NAMALWA (cell line): Measurements from ENCODE around the gene HNRNPDL.
A peak's percentile ranks its signal among the peaks of the same experiment; 100 is the strongest.
"Not testable (repeated sequence)": the region's sequence is repeated elsewhere in the genome, so short reads cannot be mapped to it uniquely, and the experiment has no call there.

ENCODE experiments used
- DNase-seq: peaks from one replicate; pipeline ENCODE4 v3.0.0-alpha.2; 2015; ENCODE audit warnings: low spot score

Gene HNRNPDL

DNA sequence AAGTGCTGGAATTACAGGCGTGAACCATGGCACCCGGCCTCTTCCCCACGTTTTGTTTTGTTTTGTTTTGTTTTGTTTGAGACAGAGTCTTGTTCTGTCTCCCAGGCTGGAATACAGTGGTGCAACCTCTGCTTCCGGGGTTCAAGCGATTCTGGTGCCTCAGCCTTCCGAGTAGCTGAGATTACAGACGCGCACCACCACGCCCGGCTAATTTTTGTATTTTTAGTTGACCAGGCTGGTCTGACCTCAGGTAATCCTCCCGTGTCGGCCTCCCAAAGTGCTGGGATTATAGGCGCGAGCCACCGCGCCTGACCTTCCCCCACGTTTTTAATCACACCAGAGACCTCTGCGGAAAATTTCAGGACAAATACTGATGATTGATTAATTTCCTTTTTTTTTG lies 2.3 kb upstream of the HNRNPDL start:
- no peak for DNase-seq

DNA sequence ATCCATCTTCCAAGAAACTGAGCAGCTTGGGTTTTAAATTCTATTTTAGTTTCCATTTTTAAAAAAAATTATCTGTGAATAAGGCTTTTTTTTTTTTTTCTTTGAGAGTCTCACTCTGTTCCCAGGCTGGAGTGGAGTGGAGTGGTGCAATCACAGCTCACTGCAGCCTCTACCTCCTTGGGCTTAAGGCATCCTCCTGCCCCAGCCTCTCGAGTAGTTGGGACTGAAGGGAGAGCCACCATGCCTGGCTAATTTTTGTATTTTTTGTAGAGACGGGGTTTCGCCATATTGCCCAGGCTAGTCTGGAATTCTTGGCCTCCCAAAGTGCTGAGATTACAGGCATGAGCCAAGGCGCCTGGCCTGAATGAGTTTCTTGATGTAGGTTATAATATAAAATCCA lies 1.6 kb upstream of the HNRNPDL start:
- DNase-seq = no peak

DNA sequence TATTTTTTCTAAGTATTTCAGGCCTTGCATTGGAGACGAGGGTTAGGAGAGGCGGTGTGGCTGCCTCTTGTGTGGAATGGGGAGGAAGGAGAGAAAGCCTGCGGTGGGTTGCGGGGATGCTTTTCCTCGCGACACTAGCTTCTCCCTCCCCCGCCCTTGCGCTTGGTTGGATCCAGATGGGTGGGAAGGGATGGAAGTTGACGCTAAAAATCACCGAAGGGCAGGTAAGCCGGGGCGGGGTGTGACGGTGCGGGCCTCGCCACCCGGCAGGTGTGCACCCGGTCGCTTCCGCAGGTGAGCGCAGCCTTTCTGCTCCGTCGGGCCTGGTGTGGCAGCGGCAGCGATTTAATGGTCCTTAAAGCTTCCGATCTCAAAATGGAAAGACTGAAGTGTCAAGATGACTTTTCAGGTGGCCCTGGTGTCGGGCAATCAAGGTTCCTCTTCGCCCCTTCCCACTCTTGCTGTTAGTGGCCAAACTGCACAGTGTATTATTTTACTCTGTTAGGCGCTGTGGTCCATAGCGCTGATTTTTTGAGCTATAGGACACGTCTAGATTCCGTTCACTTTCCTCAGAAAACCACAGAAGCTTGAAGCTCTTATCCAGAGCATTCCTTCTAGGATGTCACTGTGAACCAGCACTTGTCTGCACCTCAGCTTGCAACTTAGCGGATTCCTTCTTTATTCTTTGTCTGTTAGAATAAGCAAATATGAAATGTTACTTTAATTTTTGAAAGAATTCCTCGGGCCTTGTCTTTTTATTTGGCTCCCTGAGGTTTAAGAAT lies 893 bp upstream of the HNRNPDL start:
- peak; percentile 53 for DNase-seq

DNA sequence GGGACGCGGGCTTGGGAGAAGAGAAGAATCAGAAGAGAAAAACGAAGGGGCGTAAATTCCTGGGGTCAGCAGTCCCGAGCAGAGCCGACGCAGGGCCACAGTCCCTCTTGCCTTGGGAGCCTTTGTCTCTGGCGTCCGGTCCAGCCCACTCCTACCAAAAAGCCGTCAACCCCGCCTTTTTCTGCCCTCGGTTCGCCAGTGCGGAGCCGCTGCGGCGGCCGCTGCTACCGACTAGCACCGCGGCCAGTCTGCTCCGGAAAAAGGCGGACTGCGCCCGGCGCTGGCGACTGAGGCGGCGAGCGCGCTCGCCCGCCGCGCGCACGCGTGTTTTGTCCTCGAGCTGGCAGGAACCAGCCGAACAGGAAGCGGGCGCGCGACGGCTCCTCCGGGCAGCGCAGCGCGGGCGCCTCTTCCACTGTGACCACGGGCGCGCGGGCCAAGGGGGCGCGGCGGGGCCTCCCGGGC lies 502 bp downstream of the HNRNPDL start:
- peak; percentile 75 for DNase-seq

DNA sequence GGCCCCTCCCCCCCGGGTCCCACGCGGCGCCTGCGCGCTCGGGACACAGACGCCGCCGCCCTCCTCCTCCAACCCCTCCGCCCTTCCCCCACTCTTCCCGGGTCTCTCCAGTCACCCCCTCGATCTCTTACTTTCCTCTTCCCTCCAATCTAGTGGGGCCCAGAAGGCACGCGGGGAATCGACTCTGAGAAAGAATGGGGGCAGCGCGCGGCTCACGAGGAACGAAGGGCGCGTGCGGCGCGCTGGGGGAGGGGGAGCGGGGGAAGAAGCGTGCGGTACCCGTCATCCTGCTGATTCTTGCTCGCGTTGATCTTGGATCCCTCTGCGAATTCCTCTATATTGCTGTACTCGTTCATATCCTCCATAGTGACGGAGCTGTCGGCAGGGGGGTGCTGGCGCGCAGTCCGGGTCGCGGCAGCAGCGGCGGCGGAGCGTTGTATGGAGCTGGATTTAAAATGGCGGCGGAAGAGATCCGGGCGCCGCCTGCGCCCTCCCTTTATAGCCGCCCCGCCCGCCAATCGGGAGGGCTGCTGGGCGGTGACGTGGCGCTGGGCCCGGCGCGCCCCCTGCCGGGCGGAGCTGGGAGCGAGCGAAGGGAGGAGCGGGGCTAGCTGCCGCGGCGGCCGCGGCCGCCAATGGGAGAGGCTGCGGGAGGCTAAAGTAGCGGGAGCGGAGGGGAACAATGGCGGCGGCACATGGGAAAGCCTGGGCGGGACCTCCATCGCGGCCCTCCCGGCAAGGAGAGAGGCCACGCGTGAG lies 1.1 kb downstream of the HNRNPDL start:
- peak; percentile 94 for DNase-seq

DNA sequence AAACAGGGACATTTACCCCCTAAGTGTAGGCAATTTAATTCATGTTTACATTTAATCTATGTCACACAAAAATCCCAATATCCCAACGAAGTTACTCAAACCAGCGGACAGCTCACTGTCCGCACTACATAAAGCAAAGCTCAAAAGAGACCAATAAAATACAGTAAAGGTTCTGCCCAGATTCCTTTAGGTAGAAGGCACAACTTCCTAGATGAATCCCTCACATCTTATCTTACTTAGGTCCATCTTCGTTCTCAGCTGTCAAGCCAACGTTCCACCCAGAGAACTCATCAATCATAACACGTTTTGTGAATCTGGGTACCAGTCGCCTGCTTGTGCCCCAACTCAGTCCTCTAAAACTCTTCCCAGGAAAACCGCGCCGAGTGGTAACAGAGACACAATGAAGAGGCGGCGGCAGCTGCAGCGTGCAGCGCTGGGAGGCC lies 1.7 kb downstream of the HNRNPDL start:
- peak; percentile 65 for DNase-seq

DNA sequence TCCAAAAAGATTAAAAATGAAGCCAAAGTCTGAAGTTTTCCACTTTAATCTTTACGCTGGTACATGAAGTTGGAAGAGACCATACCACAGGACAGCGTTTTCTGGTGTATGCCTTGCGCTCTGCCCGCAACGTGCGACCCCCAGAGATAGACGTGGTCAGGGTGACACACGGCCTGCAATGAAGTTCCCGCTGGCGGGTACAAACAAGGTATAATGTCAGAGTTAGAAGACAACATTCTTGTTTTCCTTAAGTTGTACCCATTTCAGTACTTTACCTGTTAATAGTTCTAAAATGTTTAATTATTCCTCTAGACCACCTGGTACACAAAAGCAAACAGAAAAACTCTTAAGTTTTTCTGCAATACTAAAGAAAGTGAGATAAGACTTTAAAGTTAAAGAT lies 4.8 kb downstream of the HNRNPDL start:
- no peak for DNase-seq

DNA sequence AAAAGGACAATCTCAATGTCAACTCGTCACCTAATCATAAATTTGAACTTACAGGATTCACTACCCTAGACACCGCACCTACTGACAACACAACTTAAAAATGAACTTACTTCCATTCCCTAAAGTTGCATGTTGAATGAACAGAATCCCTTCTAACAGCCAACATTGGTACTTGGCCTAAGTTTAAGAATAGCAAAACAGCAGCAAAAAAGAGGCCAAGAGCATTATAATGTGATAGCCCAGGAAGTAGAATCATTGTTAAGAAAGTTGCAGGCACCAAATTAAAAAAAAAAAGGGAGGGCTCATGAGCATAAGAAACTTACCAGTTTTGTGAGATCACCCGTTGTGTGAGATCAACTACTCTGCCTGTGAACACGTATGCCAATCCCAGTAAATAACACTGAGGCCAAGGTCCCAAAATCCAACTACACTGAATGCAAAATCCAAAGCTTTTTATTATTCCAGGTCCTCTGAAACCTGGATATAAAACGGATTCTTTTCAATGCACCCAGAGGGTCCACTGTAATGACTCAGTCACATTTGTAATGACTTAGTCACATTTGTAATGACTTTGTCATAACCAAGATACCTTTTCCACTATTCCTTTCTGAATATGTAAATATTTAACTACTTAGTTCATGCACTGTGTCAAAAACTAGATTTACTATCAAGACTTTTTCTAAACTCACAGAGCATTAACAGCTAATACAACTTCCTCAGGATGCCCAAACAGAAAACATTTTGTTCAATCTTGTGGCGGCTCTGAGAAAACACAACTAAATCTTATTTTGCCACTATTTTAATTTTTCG lies 6.8 kb downstream of the HNRNPDL start:
- peak; percentile 63 for DNase-seq

DNA sequence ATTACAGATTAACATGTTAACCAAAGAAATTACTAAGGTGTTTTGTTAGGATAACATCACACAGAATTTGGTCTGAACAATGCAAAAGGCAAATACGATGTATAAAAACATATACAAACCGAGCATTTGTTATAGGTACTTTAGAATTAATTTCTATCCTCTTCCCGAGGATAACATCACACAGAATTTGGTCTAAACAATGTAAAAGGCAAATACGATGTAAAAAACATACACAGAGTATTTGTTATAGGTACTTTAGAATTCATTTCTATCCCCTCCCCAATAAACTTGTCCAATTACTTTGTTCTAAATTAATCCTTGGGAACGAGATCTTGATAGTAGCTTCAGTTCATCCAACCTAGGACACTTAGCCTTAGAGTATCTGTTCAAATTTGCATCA lies 7.6 kb downstream of the HNRNPDL start:
- peak; percentile 55 for DNase-seq

DNA sequence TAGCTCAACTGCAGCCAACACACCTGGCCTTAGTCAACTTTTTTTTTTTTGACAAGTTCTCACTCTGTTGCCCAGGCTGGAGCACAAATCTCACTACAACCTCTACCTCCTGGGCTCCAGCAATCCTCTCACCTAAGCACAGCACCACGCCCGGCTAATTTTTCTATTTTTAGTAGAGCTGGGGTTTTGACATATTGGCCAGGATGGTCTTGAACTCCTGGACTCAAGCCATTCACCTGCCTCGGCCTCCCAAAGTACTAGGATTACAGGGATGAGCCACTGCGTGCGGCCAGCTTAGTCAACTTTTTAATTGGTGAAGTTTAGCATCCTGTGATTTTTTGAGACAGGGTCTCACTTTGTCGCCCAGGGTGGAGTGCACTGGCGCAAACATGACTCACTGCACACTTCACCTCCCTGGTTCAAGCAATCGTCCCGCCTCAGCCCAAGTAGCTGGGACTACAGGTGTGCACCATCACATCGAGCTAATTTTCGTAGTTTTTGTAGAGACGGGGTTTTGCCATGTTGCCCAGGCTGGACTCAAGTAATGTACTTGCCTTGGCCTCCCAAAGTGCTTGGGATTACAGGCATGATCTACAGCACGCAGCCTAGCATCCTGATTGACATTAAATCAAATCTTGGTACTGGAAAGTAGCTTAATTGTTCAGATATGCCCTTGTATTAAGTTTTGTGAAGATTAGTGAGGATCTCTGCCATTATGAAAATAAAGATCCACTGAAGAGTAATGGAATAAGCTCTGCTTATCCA lies 8.3 kb downstream of the HNRNPDL start:
- peak; percentile 68 for DNase-seq

DNA sequence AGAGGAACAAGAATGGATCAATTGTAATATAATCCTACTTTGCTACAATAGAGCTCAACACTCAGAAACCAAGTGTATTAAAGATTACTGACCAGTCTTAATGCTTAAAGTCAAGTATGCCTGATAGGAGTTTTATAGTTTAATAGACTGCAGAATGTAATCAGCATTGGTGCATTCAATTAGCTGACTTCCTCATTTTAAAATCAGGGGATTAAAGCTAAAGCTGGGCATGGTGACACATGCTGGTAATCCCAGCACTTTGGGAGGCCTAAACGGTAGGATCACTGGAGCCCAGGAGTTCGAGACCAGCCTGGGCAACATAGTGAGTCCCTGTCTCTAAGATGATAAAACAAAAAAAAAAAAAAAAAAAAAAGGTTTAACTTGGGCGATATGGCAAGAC lies 10.8 kb downstream of the HNRNPDL start:
- no peak for DNase-seq

DNA sequence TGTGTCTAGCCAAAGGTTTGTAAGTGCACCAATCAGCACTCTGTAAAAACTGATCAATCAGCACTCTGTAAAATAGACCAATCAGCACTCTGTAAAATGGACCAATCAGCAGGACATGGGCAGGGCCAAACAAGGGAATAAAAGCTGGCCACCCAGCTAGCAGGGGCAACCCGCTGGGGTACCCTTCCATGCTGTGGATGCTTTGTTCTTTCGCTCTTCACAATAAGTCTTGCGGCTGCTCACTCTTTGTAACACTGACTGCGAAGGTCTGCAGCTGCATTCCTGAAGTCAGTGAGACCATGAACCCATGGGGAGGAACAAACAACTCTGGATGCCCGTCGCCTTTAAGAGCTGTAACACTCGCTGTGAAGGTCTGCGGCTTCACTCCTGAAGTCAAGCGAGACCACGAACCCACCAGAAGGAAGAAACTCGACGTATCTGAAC lies 14.3 kb downstream of the HNRNPDL start:
- no peak for DNase-seq

DNA sequence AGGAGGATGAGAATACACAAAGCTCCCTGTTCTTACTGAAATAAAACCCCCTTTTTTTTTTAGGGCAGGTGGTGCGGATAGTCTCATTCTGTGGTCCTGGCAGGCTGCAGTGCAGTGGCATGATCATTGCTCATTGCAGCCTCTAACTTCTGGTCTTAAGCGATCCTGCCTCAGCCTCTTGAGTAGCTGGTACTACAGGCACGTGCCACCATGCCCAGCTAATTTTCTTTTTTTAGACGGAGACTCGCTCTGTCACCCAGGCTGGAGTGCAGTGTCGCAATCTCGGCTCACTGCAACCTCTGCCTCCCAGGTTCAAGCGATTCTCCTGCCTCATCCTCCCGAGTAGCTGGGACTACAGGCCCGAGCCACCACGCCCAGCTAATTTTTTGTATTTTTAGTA lies 15.2 kb downstream of the HNRNPDL start:
- not testable (repeated sequence) for DNase-seq

DNA sequence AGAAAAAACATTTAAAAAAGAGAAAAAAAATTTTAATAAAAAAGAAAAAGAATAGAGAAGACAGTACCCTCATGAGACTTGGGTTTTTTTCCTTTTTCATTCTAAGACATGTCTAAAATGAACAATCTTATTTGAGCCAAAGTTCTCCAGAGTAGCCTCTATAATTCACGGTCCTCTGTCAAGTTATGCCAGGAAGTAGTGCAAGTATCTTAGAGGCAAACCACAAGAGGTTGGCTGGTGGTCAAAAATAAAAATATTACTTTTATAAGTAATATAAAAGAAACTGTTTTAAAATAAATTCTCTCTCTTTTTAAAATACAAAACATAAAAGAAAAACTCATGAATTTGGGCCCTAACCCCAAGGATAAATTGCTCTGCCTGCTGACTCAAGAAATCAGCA lies 26.5 kb downstream of the HNRNPDL start:
- no peak for DNase-seq

DNA sequence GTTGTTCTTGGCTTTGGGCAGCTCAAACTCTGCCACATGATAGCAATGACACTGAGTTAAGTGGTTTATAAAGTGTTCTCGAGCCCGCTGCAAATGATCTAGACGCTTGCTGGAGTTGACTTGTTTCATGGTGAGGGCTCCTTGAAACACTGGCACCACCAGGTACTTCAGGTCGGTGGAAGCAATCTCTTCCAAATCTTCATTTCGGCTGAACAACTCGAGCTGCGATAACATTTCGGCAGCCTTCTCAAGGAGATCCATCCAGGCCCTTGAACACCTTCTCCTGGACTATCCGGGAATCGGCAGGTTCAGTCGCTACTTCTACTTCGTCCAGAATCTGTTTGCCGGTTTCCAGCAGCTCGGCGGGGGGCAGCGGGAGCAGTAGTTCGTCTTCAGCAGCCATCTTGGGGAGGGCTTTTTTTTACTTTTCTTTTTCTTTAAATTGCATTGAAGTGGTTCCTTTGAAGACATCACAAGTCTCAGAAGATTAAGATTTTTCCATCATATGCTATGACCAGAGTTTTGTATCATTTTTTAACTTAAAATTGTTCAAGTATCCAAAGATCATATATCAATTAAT lies 28.0 kb downstream of the HNRNPDL start:
- DNase-seq = no peak

DNA sequence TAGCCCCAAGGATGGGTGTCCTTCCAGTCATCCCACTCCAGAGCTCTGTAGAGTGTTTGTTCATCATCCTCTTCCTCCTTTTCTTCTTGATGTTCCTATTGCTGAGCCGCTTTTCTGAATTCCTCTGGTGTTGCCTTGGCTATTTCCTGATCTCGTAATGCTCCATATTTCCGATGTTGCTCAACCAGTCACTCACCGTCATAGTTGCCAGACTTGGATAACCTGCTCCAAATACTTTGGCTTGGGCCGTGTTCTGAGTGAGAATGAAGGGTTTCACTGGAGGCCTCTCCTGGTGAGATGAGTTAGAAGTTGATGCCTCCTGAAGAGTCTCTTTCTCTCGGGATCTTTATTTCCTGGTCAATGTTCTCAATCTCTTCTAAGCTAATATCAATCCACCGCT lies 28.7 kb downstream of the HNRNPDL start:
- DNase-seq = no peak

DNA sequence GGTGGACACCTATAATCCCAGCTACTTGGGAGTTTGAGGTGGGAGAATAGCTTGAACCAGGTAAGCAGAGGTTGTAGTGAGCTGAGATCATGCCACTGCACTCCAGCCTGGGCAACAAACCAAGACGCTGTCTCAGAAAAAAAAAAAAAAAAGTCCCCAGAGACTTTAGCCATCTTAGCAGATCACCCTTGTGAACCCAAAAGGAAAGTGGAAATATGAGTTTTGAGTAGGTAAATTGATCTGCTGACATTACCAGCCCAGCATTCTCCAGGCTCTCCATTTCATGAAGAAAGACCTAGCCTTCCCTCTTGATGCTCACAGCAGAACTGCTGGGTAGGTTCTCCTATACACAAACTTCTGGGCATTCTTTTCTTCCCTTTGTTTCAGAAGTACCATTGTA lies 32.0 kb downstream of the HNRNPDL start:
- DNase-seq = no peak

DNA sequence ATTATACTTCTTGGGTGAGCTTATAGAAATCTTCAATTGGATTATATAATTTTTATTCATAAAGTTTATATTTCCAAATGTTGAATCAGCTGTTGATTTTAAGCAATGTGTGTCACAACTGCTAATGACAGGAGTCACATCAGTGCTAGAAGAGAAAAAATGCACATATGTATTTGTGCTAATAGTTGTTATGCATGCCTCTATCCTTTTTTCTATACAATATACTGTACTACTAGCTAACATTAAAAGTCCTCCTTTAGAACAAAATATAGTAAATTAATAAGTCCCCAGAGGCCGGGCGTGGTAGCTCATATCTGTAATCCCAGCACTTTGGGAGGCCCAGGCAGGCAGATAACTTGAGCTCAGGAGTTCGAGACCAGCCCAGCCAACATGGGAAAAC lies 32.7 kb downstream of the HNRNPDL start:
- no peak for DNase-seq

DNA sequence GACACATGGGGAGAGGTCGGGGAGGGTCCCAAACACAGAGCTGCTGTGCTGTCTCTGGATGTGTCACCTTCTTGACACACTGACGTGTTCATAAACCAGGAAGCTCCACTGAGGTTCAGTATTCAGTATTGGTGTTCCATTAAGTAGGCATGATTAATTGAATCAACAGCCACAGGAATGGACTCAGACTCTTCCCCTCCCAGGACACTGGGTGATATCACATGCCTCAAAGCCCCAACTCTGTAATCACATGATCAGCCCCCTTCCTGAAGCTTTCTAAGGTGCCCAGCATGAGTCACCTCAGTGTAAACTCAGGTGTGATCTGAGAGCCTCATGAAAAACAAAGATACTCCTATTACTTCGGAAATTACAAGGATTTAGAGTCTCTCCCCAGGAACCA lies 35.4 kb downstream of the HNRNPDL start:
- no peak for DNase-seq

DNA sequence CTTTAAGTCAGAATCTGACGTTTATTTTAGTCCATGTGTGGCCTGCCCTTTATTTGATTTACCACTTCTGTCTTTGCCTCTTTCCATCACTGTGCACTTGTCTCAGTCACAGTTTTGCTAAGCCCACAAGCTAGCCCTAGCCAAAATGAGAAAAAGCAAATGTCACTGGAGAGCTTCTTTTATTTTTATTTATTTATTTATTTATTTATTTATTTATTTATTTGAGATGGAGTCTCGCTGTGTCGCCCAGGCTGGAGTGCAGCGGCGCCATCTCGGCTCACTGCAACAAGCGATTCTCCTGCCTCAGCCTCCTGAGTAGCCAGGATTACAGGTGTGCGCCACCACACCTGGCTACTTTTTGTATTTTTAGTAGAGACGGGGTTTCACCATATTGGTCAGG lies 40.2 kb downstream of the HNRNPDL start:
- DNase-seq = not testable (repeated sequence)

DNA sequence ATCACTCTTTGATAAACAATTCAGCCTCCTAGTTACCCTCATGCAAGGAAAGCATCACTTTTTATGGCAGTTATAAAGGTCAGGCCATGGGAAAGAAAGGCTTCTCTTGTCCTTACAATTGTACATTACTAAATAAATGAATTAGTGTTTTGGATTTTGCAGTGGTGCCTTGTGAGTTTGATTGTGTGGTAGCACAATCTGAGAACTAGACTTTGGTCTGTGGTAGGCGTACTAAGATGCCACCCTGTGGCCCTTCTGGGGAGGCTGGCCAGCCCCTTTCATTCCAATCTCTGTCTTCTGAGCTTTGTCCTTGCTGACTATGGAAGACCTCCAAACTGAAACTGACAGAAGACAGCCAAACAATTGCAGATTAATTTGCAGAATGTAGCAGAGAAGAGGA lies 41.9 kb downstream of the HNRNPDL start:
- no peak for DNase-seq
